Measurements from ENCODE around the gene CGRRF1.

- TF ChIP-seq CTCF (IDR thresholded peaks at IDR 0.05): peak; percentile 55
- TF ChIP-seq, protein P1, sequence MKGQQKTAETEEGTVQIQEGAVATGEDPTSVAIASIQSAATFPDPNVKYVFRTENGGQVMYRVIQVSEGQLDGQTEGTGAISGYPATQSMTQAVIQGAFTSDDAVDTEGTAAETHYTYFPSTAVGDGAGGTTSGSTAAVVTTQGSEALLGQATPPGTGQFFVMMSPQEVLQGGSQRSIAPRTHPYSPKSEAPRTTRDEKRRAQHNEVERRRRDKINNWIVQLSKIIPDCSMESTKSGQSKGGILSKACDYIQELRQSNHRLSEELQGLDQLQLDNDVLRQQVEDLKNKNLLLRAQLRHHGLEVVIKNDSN (IDR thresholded peaks at IDR 0.05; ENCODE audit: borderline replicate concordance, low read depth): no peak
- no peak for TF ChIP-seq MAX (IDR thresholded peaks at IDR 0.05; ENCODE audit: low read depth)
- TF ChIP-seq TAF1 (IDR thresholded peaks at IDR 0.05; ENCODE audit: borderline replicate concordance, low read depth, low read length): no peak
- TF ChIP-seq POLR2AphosphoS5 (IDR thresholded peaks at IDR 0.05; ENCODE audit: low read depth, low read length): no peak
- TF ChIP-seq FOXM1 (IDR thresholded peaks at IDR 0.05; ENCODE audit: low read depth): no peak
- no peak for TF ChIP-seq CHD2 (IDR thresholded peaks at IDR 0.05; ENCODE audit: low read length, partially characterized antibody)
- TF ChIP-seq FOXJ3 (CRISPR knock-in tag; IDR thresholded peaks at IDR 0.05): no peak
- peak; percentile 50 for TF ChIP-seq RAD21 (IDR thresholded peaks at IDR 0.05; ENCODE audit: low read length)
- TF ChIP-seq GABPA (IDR thresholded peaks at IDR 0.05; ENCODE audit: low read depth): no peak
Observed at GRCh38 chr14:54503486-54503885, 6.2 kb upstream of the CGRRF1 start.
